HepG2 (cell line): ENCODE data around the gene IL17F. TPM values are rescaled to one million over a fixed set of nuclear protein-coding genes. Genes with fewer than 3 reads are reported as not detected.

Experiments
- BRD4 ChIP-seq: sonication (generic); formaldehyde crosslinking; IDR thresholded peaks from 2 replicates; pipeline ENCODE4 v1.4.0; 2020; ENCODE audit warnings: missing genetic modification reagents
- CBX1 ChIP-seq: IDR thresholded peaks from one replicate; pipeline ENCODE4 v1.6.1; 2016; ENCODE audit warnings: antibody characterized with exemption, low read depth
- FOXK1 ChIP-seq: sonication (generic); formaldehyde crosslinking; IDR thresholded peaks from 2 replicates; pipeline ENCODE4 v1.4.0; 2020; ENCODE audit warnings: low read depth, missing genetic modification reagents, borderline replicate concordance
- GABPA ChIP-seq, 2 experiments: IDR thresholded peaks; 2 replicates each; pipeline ENCODE4 v1.6.1; 2011 to 2016; ENCODE audit warnings: low read depth in 2 of 2, low read length in 1 of 2, missing biosample characterization in 1 of 2, missing genetic modification characterization in 1 of 2
- GZF1 ChIP-seq: sonication (generic); formaldehyde crosslinking; IDR thresholded peaks from 2 replicates; pipeline ENCODE4 v1.5.1; 2020; ENCODE audit warnings: mild to moderate bottlenecking, missing genetic modification reagents
- HCFC1 ChIP-seq: fragments of 150-350 bp; IDR thresholded peaks from 2 replicates; pipeline ENCODE4 v1.6.1; 2014; ENCODE audit warnings: low read depth, low read length
- HNF4G ChIP-seq, 2 experiments: sonication (generic) in 1 of 2; formaldehyde crosslinking in 1 of 2; IDR thresholded peaks; 2 replicates each; pipeline versions ENCODE4 v1.4.0 to v1.6.1; 2011 to 2020; ENCODE audit warnings: borderline replicate concordance in 2 of 2, low read depth in 2 of 2, mild to moderate bottlenecking in 2 of 2, low read length in 1 of 2, missing genetic modification reagents in 1 of 2, moderate library complexity in 1 of 2
- HNRNPLL ChIP-seq: fragments of 200-400 bp; formaldehyde crosslinking; IDR thresholded peaks from 2 replicates; pipeline ENCODE4 v1.6.1; 2017; ENCODE audit warnings: mild to moderate bottlenecking, low read depth, low read length; ENCODE audit not compliant: poor library complexity, severe bottlenecking
- KAT8 ChIP-seq: IDR thresholded peaks from 2 replicates; pipeline ENCODE4 v1.6.1; 2016; ENCODE audit warnings: missing genetic modification reagents, missing compliant biosample characterization
- MBD4 ChIP-seq: IDR thresholded peaks from 2 replicates; pipeline ENCODE4 v1.6.1; 2012; ENCODE audit warnings: low read length, inconsistent platforms, borderline replicate concordance
- MEIS1 ChIP-seq: sonication (generic); formaldehyde crosslinking; IDR thresholded peaks from 2 replicates; pipeline ENCODE4 v1.9.0; 2021; ENCODE audit warnings: mild to moderate bottlenecking, missing genetic modification reagents, moderate library complexity, borderline replicate concordance
- MLLT10 ChIP-seq: sonication (generic); formaldehyde crosslinking; IDR thresholded peaks from 2 replicates; pipeline ENCODE4 v1.4.0; 2020; ENCODE audit warnings: missing genetic modification reagents
- PRPF4 ChIP-seq: fragments of 200-400 bp; formaldehyde crosslinking; IDR thresholded peaks from 2 replicates; pipeline ENCODE4 v1.6.1; 2016; ENCODE audit warnings: low read length, low read depth; ENCODE audit not compliant: poor library complexity, severe bottlenecking
- RFX3 ChIP-seq: IDR thresholded peaks from 2 replicates; pipeline ENCODE4 v1.6.1; 2016; ENCODE audit warnings: missing biosample characterization, missing genetic modification reagents
- SSRP1 ChIP-seq: IDR thresholded peaks from 2 replicates; pipeline ENCODE4 v1.6.1; 2016; ENCODE audit warnings: control low read depth
- U2AF1 ChIP-seq: fragments of 200-400 bp; formaldehyde crosslinking; optimal IDR thresholded peaks from 2 replicates; pipeline ENCODE3; 2017; ENCODE audit warnings: mild to moderate bottlenecking, low read depth, low read length
- ZNF282 ChIP-seq: fragments of 450-650 bp; IDR thresholded peaks from 2 replicates; pipeline ENCODE4 v1.6.1; 2018; ENCODE audit not compliant: partially characterized antibody
- ZNF451 ChIP-seq: sonication (generic); formaldehyde crosslinking; IDR thresholded peaks from 2 replicates; pipeline ENCODE4 v1.5.0; 2020; ENCODE audit warnings: mild to moderate bottlenecking, missing genetic modification reagents
- ZNF720 ChIP-seq: sonication (generic); formaldehyde crosslinking; IDR thresholded peaks from 2 replicates; pipeline ENCODE4 v1.4.0; 2020; ENCODE audit warnings: missing genetic modification reagents
- polyA plus RNA-seq, 8 experiments: library from polyadenylated mRNA; depleted of rRNA in 3 of 8; stranded (reverse) in 7 of 8; unstranded in 1 of 8; fragments of >200 nt; fragmentation: Illumina TruSeq in 4 of 8; extraction: Trizol in 4 of 8; gene quantifications; 2 replicates each; pipeline versions ENCODE4 v1.2.1 to v1.2.3, GENCODE V29; 2011 to 2016; ENCODE audit warnings: low read depth in 4 of 8, missing spikeins in 1 of 8, mixed read lengths in 1 of 8; ENCODE audit not compliant: insufficient read depth in 1 of 8
- total RNA-seq, 5 experiments: library from RNA; depleted of rRNA; stranded (reverse); fragments of >200 nt; fragmentation: Illumina TruSeq; extraction: Trizol; gene quantifications; 2 replicates each; pipeline ENCODE4 v1.2.3, GENCODE V29; 2016; ENCODE audit warnings: low read depth in 1 of 5
- TF ChIP-seq, protein P1 (sequence below): sonication (generic); formaldehyde crosslinking; IDR thresholded peaks from 2 replicates; pipeline ENCODE4 v1.9.0; 2021; ENCODE audit warnings: missing genetic modification reagents, borderline replicate concordance
- TF ChIP-seq, protein P2 (sequence below): sonication (generic); formaldehyde crosslinking; IDR thresholded peaks from 2 replicates; pipeline ENCODE4 v1.5.0; 2020; ENCODE audit warnings: mild to moderate bottlenecking, missing genetic modification reagents, moderate library complexity
- TF ChIP-seq, protein P3 (sequence below): sonication (generic); formaldehyde crosslinking; IDR thresholded peaks from 2 replicates; pipeline ENCODE4 v1.8.1; 2022; ENCODE audit warnings: mild to moderate bottlenecking, missing genetic modification reagents
- TF ChIP-seq, protein P4 (sequence below): sonication (generic); formaldehyde crosslinking; IDR thresholded peaks from 2 replicates; pipeline ENCODE4 v1.8.0; 2022; ENCODE audit warnings: mild to moderate bottlenecking, missing genetic modification reagents, borderline replicate concordance

Gene IL17F
- total and polyA plus RNA-seq, 2 of the 13 experiments (the other 11 are each of a cell fraction or from before 2014, with no cell fraction given) = not detected

DNA sequence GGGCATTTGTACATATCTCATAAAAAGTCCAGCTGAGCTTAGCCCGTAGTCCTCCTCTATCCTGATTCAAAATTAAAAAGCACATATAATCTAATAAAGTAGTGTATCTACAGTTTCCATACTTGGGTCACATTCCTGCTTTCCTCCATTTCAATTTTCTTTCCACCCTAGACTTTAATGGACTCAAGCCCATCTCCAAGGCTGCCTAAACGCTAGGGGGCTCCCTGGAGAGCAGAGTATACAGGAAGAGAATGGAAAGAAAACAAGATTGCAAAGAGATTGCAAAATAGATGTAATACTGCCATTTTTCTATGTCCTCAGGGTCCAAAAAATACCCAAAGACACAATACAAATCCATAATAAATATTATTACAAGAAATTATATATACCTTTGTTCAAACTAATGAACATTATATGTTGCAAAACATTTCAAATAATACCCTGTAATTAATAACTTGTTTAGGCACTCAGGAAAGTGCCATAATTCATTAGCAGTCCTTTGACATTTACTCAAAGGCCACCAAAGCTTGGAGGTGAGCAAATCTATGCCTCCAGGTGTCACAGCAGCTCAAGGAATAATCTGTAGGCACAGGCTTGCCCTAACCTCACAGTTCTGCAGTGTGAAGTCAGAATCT, 42.6 kb upstream of the IL17F start (continued):
- TF ChIP-seq, protein P1, sequence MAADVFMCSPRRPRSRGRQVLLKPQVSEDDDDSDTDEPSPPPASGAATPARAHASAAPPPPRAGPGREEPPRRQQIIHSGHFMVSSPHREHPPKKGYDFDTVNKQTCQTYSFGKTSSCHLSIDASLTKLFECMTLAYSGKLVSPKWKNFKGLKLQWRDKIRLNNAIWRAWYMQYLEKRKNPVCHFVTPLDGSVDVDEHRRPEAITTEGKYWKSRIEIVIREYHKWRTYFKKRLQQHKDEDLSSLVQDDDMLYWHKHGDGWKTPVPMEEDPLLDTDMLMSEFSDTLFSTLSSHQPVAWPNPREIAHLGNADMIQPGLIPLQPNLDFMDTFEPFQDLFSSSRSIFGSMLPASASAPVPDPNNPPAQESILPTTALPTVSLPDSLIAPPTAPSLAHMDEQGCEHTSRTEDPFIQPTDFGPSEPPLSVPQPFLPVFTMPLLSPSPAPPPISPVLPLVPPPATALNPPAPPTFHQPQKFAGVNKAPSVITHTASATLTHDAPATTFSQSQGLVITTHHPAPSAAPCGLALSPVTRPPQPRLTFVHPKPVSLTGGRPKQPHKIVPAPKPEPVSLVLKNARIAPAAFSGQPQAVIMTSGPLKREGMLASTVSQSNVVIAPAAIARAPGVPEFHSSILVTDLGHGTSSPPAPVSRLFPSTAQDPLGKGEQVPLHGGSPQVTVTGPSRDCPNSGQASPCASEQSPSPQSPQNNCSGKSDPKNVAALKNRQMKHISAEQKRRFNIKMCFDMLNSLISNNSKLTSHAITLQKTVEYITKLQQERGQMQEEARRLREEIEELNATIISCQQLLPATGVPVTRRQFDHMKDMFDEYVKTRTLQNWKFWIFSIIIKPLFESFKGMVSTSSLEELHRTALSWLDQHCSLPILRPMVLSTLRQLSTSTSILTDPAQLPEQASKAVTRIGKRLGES (CRISPR knock-in tag) = no peak
- TF ChIP-seq HNRNPLL = no peak
- TF ChIP-seq MEIS1 (CRISPR knock-in tag) = 0 out of 2 replicates have a peak, but pooled peaks have one; percentile 43
- no peak for TF ChIP-seq HNF4G (IDR thresholded peaks at IDR 0.05; ENCODE audit: borderline replicate concordance, low read depth, low read length)
- no peak for TF ChIP-seq HNF4G (CRISPR knock-in tag; IDR thresholded peaks at IDR 0.05; ENCODE audit: borderline replicate concordance, low read depth)
- TF ChIP-seq KAT8 (CRISPR knock-in tag) = peak; percentile 87
- TF ChIP-seq GZF1 = 0 out of 2 replicates have a peak, but pooled peaks have one; percentile 23
- no peak for TF ChIP-seq GABPA (IDR thresholded peaks at IDR 0.05; ENCODE audit: low read depth, low read length)
- TF ChIP-seq GABPA (CRISPR knock-in tag; IDR thresholded peaks at IDR 0.05; ENCODE audit: low read depth) = no peak; the same call in 1 of the 2 replicates
- 0 out of 2 replicates have a peak, but pooled peaks have one; percentile 69 for TF ChIP-seq SSRP1 (CRISPR knock-in tag)
- TF ChIP-seq U2AF1 = no peak
- no peak for TF ChIP-seq RFX3 (CRISPR knock-in tag)
- TF ChIP-seq MBD4 = 0 out of 2 replicates have a peak, but pooled peaks have one; percentile 70
- TF ChIP-seq, protein P2, sequence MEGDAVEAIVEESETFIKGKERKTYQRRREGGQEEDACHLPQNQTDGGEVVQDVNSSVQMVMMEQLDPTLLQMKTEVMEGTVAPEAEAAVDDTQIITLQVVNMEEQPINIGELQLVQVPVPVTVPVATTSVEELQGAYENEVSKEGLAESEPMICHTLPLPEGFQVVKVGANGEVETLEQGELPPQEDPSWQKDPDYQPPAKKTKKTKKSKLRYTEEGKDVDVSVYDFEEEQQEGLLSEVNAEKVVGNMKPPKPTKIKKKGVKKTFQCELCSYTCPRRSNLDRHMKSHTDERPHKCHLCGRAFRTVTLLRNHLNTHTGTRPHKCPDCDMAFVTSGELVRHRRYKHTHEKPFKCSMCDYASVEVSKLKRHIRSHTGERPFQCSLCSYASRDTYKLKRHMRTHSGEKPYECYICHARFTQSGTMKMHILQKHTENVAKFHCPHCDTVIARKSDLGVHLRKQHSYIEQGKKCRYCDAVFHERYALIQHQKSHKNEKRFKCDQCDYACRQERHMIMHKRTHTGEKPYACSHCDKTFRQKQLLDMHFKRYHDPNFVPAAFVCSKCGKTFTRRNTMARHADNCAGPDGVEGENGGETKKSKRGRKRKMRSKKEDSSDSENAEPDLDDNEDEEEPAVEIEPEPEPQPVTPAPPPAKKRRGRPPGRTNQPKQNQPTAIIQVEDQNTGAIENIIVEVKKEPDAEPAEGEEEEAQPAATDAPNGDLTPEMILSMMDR (CRISPR knock-in tag) = peak; percentile 83
- TF ChIP-seq PRPF4 = no peak
- no peak for TF ChIP-seq MLLT10
- TF ChIP-seq ZNF451 (CRISPR knock-in tag) = no peak
- no peak for TF ChIP-seq ZNF282
- TF ChIP-seq, protein P3, sequence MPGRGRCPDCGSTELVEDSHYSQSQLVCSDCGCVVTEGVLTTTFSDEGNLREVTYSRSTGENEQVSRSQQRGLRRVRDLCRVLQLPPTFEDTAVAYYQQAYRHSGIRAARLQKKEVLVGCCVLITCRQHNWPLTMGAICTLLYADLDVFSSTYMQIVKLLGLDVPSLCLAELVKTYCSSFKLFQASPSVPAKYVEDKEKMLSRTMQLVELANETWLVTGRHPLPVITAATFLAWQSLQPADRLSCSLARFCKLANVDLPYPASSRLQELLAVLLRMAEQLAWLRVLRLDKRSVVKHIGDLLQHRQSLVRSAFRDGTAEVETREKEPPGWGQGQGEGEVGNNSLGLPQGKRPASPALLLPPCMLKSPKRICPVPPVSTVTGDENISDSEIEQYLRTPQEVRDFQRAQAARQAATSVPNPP = no peak
- peak; percentile 91; the same call in 1 of the 2 replicates for TF ChIP-seq FOXK1 (CRISPR knock-in tag)
- TF ChIP-seq CBX1 = no peak
- TF ChIP-seq, protein P4, sequence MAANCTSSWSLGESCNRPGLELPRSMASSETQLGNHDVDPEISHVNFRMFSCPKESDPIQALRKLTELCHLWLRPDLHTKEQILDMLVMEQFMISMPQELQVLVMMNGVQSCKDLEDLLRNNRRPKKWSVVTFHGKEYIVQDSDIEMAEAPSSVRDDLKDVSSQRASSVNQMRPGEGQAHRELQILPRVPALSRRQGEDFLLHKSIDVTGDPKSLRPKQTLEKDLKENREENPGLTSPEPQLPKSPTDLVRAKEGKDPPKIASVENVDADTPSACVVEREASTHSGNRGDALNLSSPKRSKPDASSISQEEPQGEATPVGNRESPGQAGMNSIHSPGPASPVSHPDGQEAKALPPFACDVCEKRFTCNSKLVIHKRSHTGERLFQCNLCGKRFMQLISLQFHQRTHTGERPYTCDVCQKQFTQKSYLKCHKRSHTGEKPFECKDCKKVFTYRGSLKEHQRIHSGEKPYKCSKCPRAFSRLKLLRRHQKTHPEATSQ (CRISPR knock-in tag) = no peak; the same call in 1 of the 2 replicates
- no peak for TF ChIP-seq ZNF720 (CRISPR knock-in tag)
- TF ChIP-seq BRD4 (CRISPR knock-in tag) = no peak
- no peak for TF ChIP-seq HCFC1
